ENCODE data around the gene SDF2L1. TPM values are rescaled to one million over a fixed set of nuclear protein-coding genes. Genes with fewer than 3 reads are reported as not detected.
"Not testable (repeated sequence)": the region's sequence is repeated elsewhere in the genome, so short reads cannot be mapped to it uniquely, and the experiment has no call there.

The SDF2L1 gene
- polyA plus RNA-seq, 3 donors: 31.7 to 46.2 (median 44.7) TPM

- Histone ChIP-seq H3K36me3 (replicated peaks in 1 of 2; ENCODE audit: control insufficient read depth in 1 of 2, insufficient read depth in 2 of 2, low read length in 2 of 2) (no peaks in the 10 kb centered on the region), H3K27ac (ENCODE audit: low read depth in 1 of 2, low read length in 2 of 2) (no peak overlapping the region), H3K4me3 (replicated peaks in 1 of 3; ENCODE audit: low read depth in 2 of 3, low read length in 3 of 3) (no peak overlapping the region), H3K9me3 (replicated peaks in 1 of 2; ENCODE audit: control insufficient read depth in 1 of 2, insufficient read depth in 1 of 2, low read length in 2 of 2) (peaks cover 0 to 6% of the 10 kb centered on the region in 2 donors), H3K79me2 (ENCODE audit: insufficient read depth, low read length) (no peaks in the 10 kb centered on the region), H4K20me1 (ENCODE audit: insufficient read depth, low read length) (no peaks in the 10 kb centered on the region), H3K4me2 (replicated peaks; ENCODE audit: extremely low read depth, low read length, poor library complexity, severe bottlenecking) (no peak overlapping the region), H3K4me1 (ENCODE audit: control insufficient read depth in 1 of 2, insufficient read depth in 2 of 2, low read length in 2 of 2) (peaks cover 2 to 5% of the 10 kb centered on the region in 2 donors), H3K27me3 (ENCODE audit: control insufficient read depth in 2 of 2, insufficient read depth in 2 of 2, low read length in 2 of 2) (no peaks in the 10 kb centered on the region), H3K9ac (ENCODE audit: insufficient read depth, low read length, poor library complexity, severe bottlenecking) (no peak overlapping the region), H2AFZ (ENCODE audit: insufficient read depth, low read depth, low read length, poor library complexity, severe bottlenecking) (no peak overlapping the region)
- no peak for TF ChIP-seq CTCF (IDR thresholded peaks at IDR 0.05)
- Mint-ChIP-seq H3K4me1 (peaks cover 4% of the 10 kb centered on the region), H3K27me3 (ENCODE audit: low read depth in 3 of 3) (peaks cover 0 to 4% (median 2%) of the 10 kb centered on the region in 3 donors), H3K36me3 (no peaks in the 10 kb centered on the region), H3K27ac (no peak overlapping the region), H3K4me3 (no peak overlapping the region), H3K9me3 (peaks cover 0 to 8% (median 3%) of the 10 kb centered on the region in 7 donors)
- WGBS (ENCODE audit: insufficient coverage): 93% methylated on average over 15 of the region's 15 CpGs
- DNase-seq: no peak
- intact Hi-C loops (cut with micrococcal nuclease): no loop called here
These were observed 6.2 kb upstream of the SDF2L1 start for GRCh38 chr22:21635771-21636510.

GRCh38 chr22:21636629-21637218 lies 5.4 kb upstream of the SDF2L1 start:
- Mint-ChIP-seq H3K27ac (no peak overlapping the region), H3K4me3 (no peak overlapping the region), H3K4me1 (peaks cover 12% of the 10 kb centered on the region), H3K9me3 (peaks cover 0 to 8% (median 3%) of the 10 kb centered on the region in 7 donors), H3K36me3 (no peaks in the 10 kb centered on the region), H3K27me3 (ENCODE audit: low read depth in 3 of 3) (peaks cover 1 to 4% (median 2%) of the 10 kb centered on the region in 3 donors)
- H3K4me3 ChIP-seq (replicated peaks in 1 of 3; ENCODE audit: low read depth in 2 of 3, low read length in 3 of 3): no peak overlapping the region
- H3K9ac ChIP-seq (ENCODE audit: insufficient read depth, low read length, poor library complexity, severe bottlenecking): no peak overlapping the region
- no peak for TF ChIP-seq CTCF (IDR thresholded peaks at IDR 0.05)
- no peak for DNase-seq
- H3K4me1 ChIP-seq (ENCODE audit: control insufficient read depth in 1 of 2, insufficient read depth in 2 of 2, low read length in 2 of 2): peaks cover 10 to 13% of the 10 kb centered on the region in 2 donors
- no peak overlapping the region for H3K27ac ChIP-seq (ENCODE audit: low read depth in 1 of 2, low read length in 2 of 2)
- 92% methylated on average over 17 of the region's 17 CpGs for WGBS (ENCODE audit: insufficient coverage)
- no peaks in the 10 kb centered on the region for H3K36me3 ChIP-seq (replicated peaks in 1 of 2; ENCODE audit: control insufficient read depth in 1 of 2, insufficient read depth in 2 of 2, low read length in 2 of 2)
- no peaks in the 10 kb centered on the region for H3K27me3 ChIP-seq (ENCODE audit: control insufficient read depth in 2 of 2, insufficient read depth in 2 of 2, low read length in 2 of 2)
- no peaks in the 10 kb centered on the region for H3K79me2 ChIP-seq (ENCODE audit: insufficient read depth, low read length)
- H3K4me2 ChIP-seq (replicated peaks; ENCODE audit: extremely low read depth, low read length, poor library complexity, severe bottlenecking): no peak overlapping the region
- no peaks in the 10 kb centered on the region for H4K20me1 ChIP-seq (ENCODE audit: insufficient read depth, low read length)
- no peak overlapping the region for H2AFZ ChIP-seq (ENCODE audit: insufficient read depth, low read depth, low read length, poor library complexity, severe bottlenecking)
- intact Hi-C loops (cut with micrococcal nuclease): no loop called here
- H3K9me3 ChIP-seq (replicated peaks in 1 of 2; ENCODE audit: control insufficient read depth in 1 of 2, insufficient read depth in 1 of 2, low read length in 2 of 2): peaks cover 0 to 6% of the 10 kb centered on the region in 2 donors

GRCh38 chr22:21637450-21637849 lies 4.7 kb upstream of the SDF2L1 start:
- H3K4me3 Mint-ChIP-seq; H2AFZ ChIP-seq (ENCODE audit: insufficient read depth, low read depth, low read length, poor library complexity, severe bottlenecking); H3K36me3 ChIP-seq (replicated peaks in 1 of 2; ENCODE audit: control insufficient read depth in 1 of 2, insufficient read depth in 2 of 2, low read length in 2 of 2); H3K4me2 ChIP-seq (replicated peaks; ENCODE audit: extremely low read depth, low read length, poor library complexity, severe bottlenecking); H3K4me3 ChIP-seq (replicated peaks in 1 of 3; ENCODE audit: low read depth in 2 of 3, low read length in 3 of 3); H3K9me3 ChIP-seq (replicated peaks in 1 of 2; ENCODE audit: control insufficient read depth in 1 of 2, insufficient read depth in 1 of 2, low read length in 2 of 2); H3K27me3 Mint-ChIP-seq (ENCODE audit: low read depth in 3 of 3); intact Hi-C loops (cut with micrococcal nuclease); H3K9me3 Mint-ChIP-seq; H4K20me1 ChIP-seq (ENCODE audit: insufficient read depth, low read length); H3K27ac ChIP-seq (ENCODE audit: low read depth in 1 of 2, low read length in 2 of 2); H3K79me2 ChIP-seq (ENCODE audit: insufficient read depth, low read length); DNase-seq; H3K9ac ChIP-seq (ENCODE audit: insufficient read depth, low read length, poor library complexity, severe bottlenecking); H3K36me3 Mint-ChIP-seq; H3K27me3 ChIP-seq (ENCODE audit: control insufficient read depth in 2 of 2, insufficient read depth in 2 of 2, low read length in 2 of 2): not testable (repeated sequence)
- 71% methylated on average over 2 of the region's 2 CpGs for WGBS (ENCODE audit: insufficient coverage)
- peak overlapping the region in 1 of 7 donors; percentile 45 for H3K27ac Mint-ChIP-seq
- H3K4me1 ChIP-seq (ENCODE audit: control insufficient read depth in 1 of 2, insufficient read depth in 2 of 2, low read length in 2 of 2): peaks cover 13 to 20% of the 10 kb centered on the region in 2 donors
- H3K4me1 Mint-ChIP-seq: peaks cover 16% of the 10 kb centered on the region

All from CD14-positive monocyte (primary cell).